ENCODE data around the gene NKX1-1. TPM values are rescaled to one million over a fixed set of nuclear protein-coding genes. Genes with fewer than 3 reads are reported as not detected.

Gene NKX1-1
- total RNA-seq, 1 experiment from 2014 or later, result not detected

DNA sequence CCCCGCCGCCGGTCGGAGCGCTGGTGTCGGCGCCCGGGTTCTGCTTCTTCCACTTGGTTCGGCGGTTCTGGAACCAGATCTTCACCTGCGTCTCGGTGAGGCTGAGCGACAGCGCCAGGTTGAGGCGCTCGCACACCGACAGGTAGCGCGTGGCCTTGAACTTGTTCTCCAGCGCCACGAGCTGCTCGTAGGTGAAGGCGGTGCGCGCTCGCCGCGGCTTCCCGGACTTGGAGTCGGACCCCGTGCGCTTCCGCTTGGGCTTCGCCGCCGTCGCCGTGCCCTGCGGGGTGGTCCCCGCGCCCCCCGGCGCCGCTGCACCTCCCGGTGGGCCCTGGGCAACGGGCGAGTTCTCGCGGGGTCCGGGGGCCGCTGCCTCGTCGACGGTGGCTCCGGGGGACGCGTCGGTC lies 3.1 kb downstream of the NKX1-1 start:
- ChIA-PET POLR2A (no interaction called here), CTCF (interaction anchor here (1.8 kb wide), 1 partner anchor 47 kb away, joined by 4 read pairs; no protein-coding TSS in a partner anchor)
- H3K4me1 Mint-ChIP-seq, result peaks cover 7% of the 10 kb centered on the region
- H3K9me3 Mint-ChIP-seq, result no peaks in the 10 kb centered on the region
- no peak overlapping the region for H3K4me3 Mint-ChIP-seq
- no peak for ATAC-seq
- H3K27ac Mint-ChIP-seq, result no peak overlapping the region
- H3K36me3 Mint-ChIP-seq, result peaks cover 2% of the 10 kb centered on the region; the same call in 1 of the 2 replicates
- TF ChIP-seq, protein P1, sequence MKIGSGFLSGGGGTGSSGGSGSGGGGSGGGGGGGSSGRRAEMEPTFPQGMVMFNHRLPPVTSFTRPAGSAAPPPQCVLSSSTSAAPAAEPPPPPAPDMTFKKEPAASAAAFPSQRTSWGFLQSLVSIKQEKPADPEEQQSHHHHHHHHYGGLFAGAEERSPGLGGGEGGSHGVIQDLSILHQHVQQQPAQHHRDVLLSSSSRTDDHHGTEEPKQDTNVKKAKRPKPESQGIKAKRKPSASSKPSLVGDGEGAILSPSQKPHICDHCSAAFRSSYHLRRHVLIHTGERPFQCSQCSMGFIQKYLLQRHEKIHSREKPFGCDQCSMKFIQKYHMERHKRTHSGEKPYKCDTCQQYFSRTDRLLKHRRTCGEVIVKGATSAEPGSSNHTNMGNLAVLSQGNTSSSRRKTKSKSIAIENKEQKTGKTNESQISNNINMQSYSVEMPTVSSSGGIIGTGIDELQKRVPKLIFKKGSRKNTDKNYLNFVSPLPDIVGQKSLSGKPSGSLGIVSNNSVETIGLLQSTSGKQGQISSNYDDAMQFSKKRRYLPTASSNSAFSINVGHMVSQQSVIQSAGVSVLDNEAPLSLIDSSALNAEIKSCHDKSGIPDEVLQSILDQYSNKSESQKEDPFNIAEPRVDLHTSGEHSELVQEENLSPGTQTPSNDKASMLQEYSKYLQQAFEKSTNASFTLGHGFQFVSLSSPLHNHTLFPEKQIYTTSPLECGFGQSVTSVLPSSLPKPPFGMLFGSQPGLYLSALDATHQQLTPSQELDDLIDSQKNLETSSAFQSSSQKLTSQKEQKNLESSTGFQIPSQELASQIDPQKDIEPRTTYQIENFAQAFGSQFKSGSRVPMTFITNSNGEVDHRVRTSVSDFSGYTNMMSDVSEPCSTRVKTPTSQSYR (CRISPR knock-in tag; IDR thresholded peaks at IDR 0.05), result no peak
- TF ChIP-seq, protein P2, sequence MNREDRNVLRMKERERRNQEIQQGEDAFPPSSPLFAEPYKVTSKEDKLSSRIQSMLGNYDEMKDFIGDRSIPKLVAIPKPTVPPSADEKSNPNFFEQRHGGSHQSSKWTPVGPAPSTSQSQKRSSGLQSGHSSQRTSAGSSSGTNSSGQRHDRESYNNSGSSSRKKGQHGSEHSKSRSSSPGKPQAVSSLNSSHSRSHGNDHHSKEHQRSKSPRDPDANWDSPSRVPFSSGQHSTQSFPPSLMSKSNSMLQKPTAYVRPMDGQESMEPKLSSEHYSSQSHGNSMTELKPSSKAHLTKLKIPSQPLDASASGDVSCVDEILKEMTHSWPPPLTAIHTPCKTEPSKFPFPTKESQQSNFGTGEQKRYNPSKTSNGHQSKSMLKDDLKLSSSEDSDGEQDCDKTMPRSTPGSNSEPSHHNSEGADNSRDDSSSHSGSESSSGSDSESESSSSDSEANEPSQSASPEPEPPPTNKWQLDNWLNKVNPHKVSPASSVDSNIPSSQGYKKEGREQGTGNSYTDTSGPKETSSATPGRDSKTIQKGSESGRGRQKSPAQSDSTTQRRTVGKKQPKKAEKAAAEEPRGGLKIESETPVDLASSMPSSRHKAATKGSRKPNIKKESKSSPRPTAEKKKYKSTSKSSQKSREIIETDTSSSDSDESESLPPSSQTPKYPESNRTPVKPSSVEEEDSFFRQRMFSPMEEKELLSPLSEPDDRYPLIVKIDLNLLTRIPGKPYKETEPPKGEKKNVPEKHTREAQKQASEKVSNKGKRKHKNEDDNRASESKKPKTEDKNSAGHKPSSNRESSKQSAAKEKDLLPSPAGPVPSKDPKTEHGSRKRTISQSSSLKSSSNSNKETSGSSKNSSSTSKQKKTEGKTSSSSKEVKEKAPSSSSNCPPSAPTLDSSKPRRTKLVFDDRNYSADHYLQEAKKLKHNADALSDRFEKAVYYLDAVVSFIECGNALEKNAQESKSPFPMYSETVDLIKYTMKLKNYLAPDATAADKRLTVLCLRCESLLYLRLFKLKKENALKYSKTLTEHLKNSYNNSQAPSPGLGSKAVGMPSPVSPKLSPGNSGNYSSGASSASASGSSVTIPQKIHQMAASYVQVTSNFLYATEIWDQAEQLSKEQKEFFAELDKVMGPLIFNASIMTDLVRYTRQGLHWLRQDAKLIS (CRISPR knock-in tag; IDR thresholded peaks at IDR 0.05; ENCODE audit: borderline replicate concordance), result no peak
- TF ChIP-seq ATF1 (CRISPR knock-in tag; IDR thresholded peaks at IDR 0.05) (no peak), NR2C2 (CRISPR knock-in tag; IDR thresholded peaks at IDR 0.05) (no peak), ZNF396 (CRISPR knock-in tag; IDR thresholded peaks at IDR 0.05; ENCODE audit: borderline replicate concordance) (no peak), FOXP1 (CRISPR knock-in tag; IDR thresholded peaks at IDR 0.05; ENCODE audit: borderline replicate concordance) (no peak), HMGA2 (CRISPR knock-in tag; IDR thresholded peaks at IDR 0.05) (no peak), MXD4 (CRISPR knock-in tag; IDR thresholded peaks at IDR 0.05; ENCODE audit: borderline replicate concordance) (no peak), TCF7 (CRISPR knock-in tag; IDR thresholded peaks at IDR 0.05; ENCODE audit: low read depth) (no peak), EMX1 (CRISPR knock-in tag; IDR thresholded peaks at IDR 0.05) (no peak), NR1H2 (CRISPR knock-in tag; IDR thresholded peaks at IDR 0.05) (no peak), SMAD4 (CRISPR knock-in tag; IDR thresholded peaks at IDR 0.05) (no peak)
- TF ChIP-seq, protein P3, sequence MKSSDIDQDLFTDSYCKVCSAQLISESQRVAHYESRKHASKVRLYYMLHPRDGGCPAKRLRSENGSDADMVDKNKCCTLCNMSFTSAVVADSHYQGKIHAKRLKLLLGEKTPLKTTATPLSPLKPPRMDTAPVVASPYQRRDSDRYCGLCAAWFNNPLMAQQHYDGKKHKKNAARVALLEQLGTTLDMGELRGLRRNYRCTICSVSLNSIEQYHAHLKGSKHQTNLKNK (CRISPR knock-in tag; IDR thresholded peaks at IDR 0.05), result no peak
- TF ChIP-seq, protein P4, sequence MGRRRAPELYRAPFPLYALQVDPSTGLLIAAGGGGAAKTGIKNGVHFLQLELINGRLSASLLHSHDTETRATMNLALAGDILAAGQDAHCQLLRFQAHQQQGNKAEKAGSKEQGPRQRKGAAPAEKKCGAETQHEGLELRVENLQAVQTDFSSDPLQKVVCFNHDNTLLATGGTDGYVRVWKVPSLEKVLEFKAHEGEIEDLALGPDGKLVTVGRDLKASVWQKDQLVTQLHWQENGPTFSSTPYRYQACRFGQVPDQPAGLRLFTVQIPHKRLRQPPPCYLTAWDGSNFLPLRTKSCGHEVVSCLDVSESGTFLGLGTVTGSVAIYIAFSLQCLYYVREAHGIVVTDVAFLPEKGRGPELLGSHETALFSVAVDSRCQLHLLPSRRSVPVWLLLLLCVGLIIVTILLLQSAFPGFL (CRISPR knock-in tag; IDR thresholded peaks at IDR 0.05; ENCODE audit: borderline replicate concordance), result no peak
- TF ChIP-seq, protein P5, sequence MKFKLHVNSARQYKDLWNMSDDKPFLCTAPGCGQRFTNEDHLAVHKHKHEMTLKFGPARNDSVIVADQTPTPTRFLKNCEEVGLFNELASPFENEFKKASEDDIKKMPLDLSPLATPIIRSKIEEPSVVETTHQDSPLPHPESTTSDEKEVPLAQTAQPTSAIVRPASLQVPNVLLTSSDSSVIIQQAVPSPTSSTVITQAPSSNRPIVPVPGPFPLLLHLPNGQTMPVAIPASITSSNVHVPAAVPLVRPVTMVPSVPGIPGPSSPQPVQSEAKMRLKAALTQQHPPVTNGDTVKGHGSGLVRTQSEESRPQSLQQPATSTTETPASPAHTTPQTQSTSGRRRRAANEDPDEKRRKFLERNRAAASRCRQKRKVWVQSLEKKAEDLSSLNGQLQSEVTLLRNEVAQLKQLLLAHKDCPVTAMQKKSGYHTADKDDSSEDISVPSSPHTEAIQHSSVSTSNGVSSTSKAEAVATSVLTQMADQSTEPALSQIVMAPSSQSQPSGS (CRISPR knock-in tag; IDR thresholded peaks at IDR 0.05; ENCODE audit: borderline replicate concordance, low read depth), result no peak
- TF ChIP-seq, protein P6, sequence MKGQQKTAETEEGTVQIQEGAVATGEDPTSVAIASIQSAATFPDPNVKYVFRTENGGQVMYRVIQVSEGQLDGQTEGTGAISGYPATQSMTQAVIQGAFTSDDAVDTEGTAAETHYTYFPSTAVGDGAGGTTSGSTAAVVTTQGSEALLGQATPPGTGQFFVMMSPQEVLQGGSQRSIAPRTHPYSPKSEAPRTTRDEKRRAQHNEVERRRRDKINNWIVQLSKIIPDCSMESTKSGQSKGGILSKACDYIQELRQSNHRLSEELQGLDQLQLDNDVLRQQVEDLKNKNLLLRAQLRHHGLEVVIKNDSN (CRISPR knock-in tag; IDR thresholded peaks at IDR 0.05), result no peak
- DNase-seq (ENCODE audit: low spot score), result no peak
- peaks cover 79% of the 10 kb centered on the region for H3K27me3 Mint-ChIP-seq (ENCODE audit: low read depth)
